H1 (cell line): ENCODE results near the gene HOXD12. TPM values are rescaled to one million over a fixed set of nuclear protein-coding genes. Genes with fewer than 3 reads are reported as not detected.
A peak's percentile ranks its signal among the peaks of the same experiment; 100 is the strongest.

ENCODE experiments used
- BRCA1 ChIP-seq: IDR thresholded peaks from 2 replicates; pipeline ENCODE4 v1.6.1; 2012; ENCODE audit warnings: low read depth, low read length, improper control_type of control experiment
- MAFK ChIP-seq: IDR thresholded peaks from 2 replicates; pipeline ENCODE4 v1.6.1; 2012; ENCODE audit warnings: low read depth, mild to moderate bottlenecking, improper control_type of control experiment, low read length
- POLR2AphosphoS5 ChIP-seq: IDR thresholded peaks from 2 replicates; pipeline ENCODE4 v1.6.1; 2011; ENCODE audit warnings: low read depth, low read length
- SUZ12 ChIP-seq: fragments of 200-600 bp; sonication (generic); IDR thresholded peaks from 2 replicates; pipeline ENCODE4 v1.6.1; 2012; ENCODE audit warnings: mild to moderate bottlenecking, inconsistent platforms, low read length, moderate library complexity, mixed read lengths
- polyA plus RNA-seq, 7 experiments: library from polyadenylated mRNA; depleted of rRNA in 3 of 7; stranded (reverse) in 5 of 7; unstranded in 2 of 7; fragments of >200 nt in 5 of 7; fragments of 200-250 nt in 2 of 7; gene quantifications; 1 replicate in 5 of 7; 2 replicates in 1 of 7; 4 replicates in 1 of 7; pipeline versions ENCODE4 v1.2.1 to v1.2.3, GENCODE V29; 2011 to 2013; ENCODE audit warnings: missing spikeins in 2 of 7, mixed read lengths in 2 of 7
- total RNA-seq: library from RNA; stranded (reverse); fragmentation: NEBNext Ultra II Directional; extraction: Animal tissue kit (Norgen Biotek cat#: 25700); gene quantifications from 2 replicates; pipeline ENCODE4 v1.2.1, GENCODE V29; 2021
- TF ChIP-seq, protein P1 (sequence below): IDR thresholded peaks from 2 replicates; pipeline ENCODE4 v1.6.1; 2012; ENCODE audit warnings: inconsistent platforms

The HOXD12 gene
- total and polyA plus RNA-seq, 2 of the 8 experiments (the other 6 are each of a cell fraction or from before 2014, with no cell fraction given) = not detected

- TF ChIP-seq POLR2AphosphoS5 (no peak), BRCA1 (no peak), SUZ12 (peak; percentile 70), MAFK (no peak)
- TF ChIP-seq, protein P1, sequence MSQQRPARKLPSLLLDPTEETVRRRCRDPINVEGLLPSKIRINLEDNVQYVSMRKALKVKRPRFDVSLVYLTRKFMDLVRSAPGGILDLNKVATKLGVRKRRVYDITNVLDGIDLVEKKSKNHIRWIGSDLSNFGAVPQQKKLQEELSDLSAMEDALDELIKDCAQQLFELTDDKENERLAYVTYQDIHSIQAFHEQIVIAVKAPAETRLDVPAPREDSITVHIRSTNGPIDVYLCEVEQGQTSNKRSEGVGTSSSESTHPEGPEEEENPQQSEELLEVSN = peak; percentile 39; the same call in 1 of the 2 replicates
These were observed 23.3 kb downstream of the HOXD12 start, which contains the start of gene HOXD9 (continued) for GRCh38 chr2:176122683-176123410.
